ENCODE data around the gene THADA. TPM values are rescaled to one million over a fixed set of nuclear protein-coding genes. Genes with fewer than 3 reads are reported as not detected.
"Not testable (repeated sequence)": the region's sequence is repeated elsewhere in the genome, so short reads cannot be mapped to it uniquely, and the experiment has no call there.

Gene THADA
- total RNA-seq, 1 donor from 2014 or later: 59.3 TPM

- no peak for DNase-seq (ENCODE audit: low spot score)
Observed at GRCh38 chr2:43302182-43302960, 293.5 kb downstream of the THADA start.

GRCh38 chr2:43300781-43301583 lies 294.9 kb downstream of the THADA start:
- no peak for DNase-seq (ENCODE audit: low spot score)

- DNase-seq (ENCODE audit: low spot score): no peak
Observed at GRCh38 chr2:43300222-43300621, 295.6 kb downstream of the THADA start.

GRCh38 chr2:43298500-43298899 lies 297.3 kb downstream of the THADA start:
- DNase-seq (ENCODE audit: low spot score): no peak

GRCh38 chr2:43297740-43298139 lies 298.1 kb downstream of the THADA start:
- not testable (repeated sequence) for DNase-seq (ENCODE audit: low spot score)

- no peak for DNase-seq (ENCODE audit: low spot score)
Observed at GRCh38 chr2:43294973-43295603, 300.8 kb downstream of the THADA start.

GRCh38 chr2:43293744-43294695 lies 301.8 kb downstream of the THADA start:
- DNase-seq (ENCODE audit: low spot score): no peak

GRCh38 chr2:43292851-43293743 lies 302.7 kb downstream of the THADA start:
- DNase-seq (ENCODE audit: low spot score): no peak

- DNase-seq (ENCODE audit: low spot score): no peak
Observed at GRCh38 chr2:43292297-43292696, 303.5 kb downstream of the THADA start.

GRCh38 chr2:43289331-43289730 lies 306.5 kb downstream of the THADA start:
- DNase-seq (ENCODE audit: low spot score): no peak

GRCh38 chr2:43288417-43289305 lies 307.2 kb downstream of the THADA start:
- DNase-seq (ENCODE audit: low spot score): no peak

GRCh38 chr2:43285987-43286386 lies 309.9 kb downstream of the THADA start:
- DNase-seq (ENCODE audit: low spot score): no peak

- DNase-seq (ENCODE audit: low spot score): no peak
Observed at GRCh38 chr2:43284967-43285366, 310.9 kb downstream of the THADA start.

- not testable (repeated sequence) for DNase-seq (ENCODE audit: low spot score)
Observed at GRCh38 chr2:43284347-43284746, 311.5 kb downstream of the THADA start.

- no peak for DNase-seq (ENCODE audit: low spot score)
Observed at GRCh38 chr2:43280994-43281393, 314.8 kb downstream of the THADA start.

GRCh38 chr2:43279317-43279840 lies 316.5 kb downstream of the THADA start:
- DNase-seq (ENCODE audit: low spot score): no peak

GRCh38 chr2:43278564-43279220 lies 317.1 kb downstream of the THADA start:
- no peak for DNase-seq (ENCODE audit: low spot score)

GRCh38 chr2:43276962-43277391 lies 318.9 kb downstream of the THADA start:
- no peak for DNase-seq (ENCODE audit: low spot score)
